GM12878 (cell line): ENCODE data around the gene COL16A1. TPM values are rescaled to one million over a fixed set of nuclear protein-coding genes. Genes with fewer than 3 reads are reported as not detected.

Source experiments
- ATAC-seq: fragments of 200-7000 bp; cut with Tn5 transposase; 3 replicates; pipeline ENCODE4 v1.9.1; 2020; ENCODE audit warnings: mild to moderate bottlenecking, moderate library complexity
- BruUV-seq: library from RNA; stranded (reverse); fragments of 400-500 nt; replicated peaks from 2 replicates; lab custom pipeline; 2021; lab: Mats Ljungman, UMichigan
- CTCF ChIA-PET: fragments of 300-600 bp; sonication (Branson Sonifier 250); formaldehyde crosslinking; extraction: SDS; loops from one replicate; lab custom pipeline; 2021; ENCODE audit warnings: inconsistent platforms; lab: Yijun Ruan, JAX
- POLR2A ChIA-PET: fragments of 350-600 bp; formaldehyde crosslinking; extraction: SDS; loops from one replicate; lab custom pipeline; 2021; ENCODE audit warnings: inconsistent platforms; lab: Charles Lee
- RAD21 ChIA-PET: fragments of 300-600 bp; sonication (Branson Sonifier 250); formaldehyde crosslinking; loops from one replicate; lab custom pipeline; 2023; ENCODE audit warnings: antibody characterized with exemption; ENCODE audit not compliant: unreplicated experiment; lab: Charles Lee
- SMC1A ChIA-PET: fragments of 300-600 bp; sonication (Branson Sonifier 250); formaldehyde crosslinking; loops from one replicate; lab custom pipeline; 2023; ENCODE audit not compliant: unreplicated experiment, uncharacterized antibody; lab: Charles Lee
- DNase-seq: peaks from one replicate; pipeline ENCODE4 v3.0.0-alpha.2; 2011; ENCODE audit warnings: low read depth, low spot score
- FAIRE-seq: peaks from 3 replicates; lab custom pipeline; 2011; peaks lifted over from hg19 to GRCh38; lab: Jason Lieb, UNC
- H2AFZ ChIP-seq: 2 replicates; pipeline ENCODE4 v1.6.0; 2011; ENCODE audit warnings: low read depth, low read length, control low read depth; ENCODE audit not compliant: control insufficient read depth
- H3K27ac ChIP-seq: 2 replicates; pipeline ENCODE4 v1.5.1; 2011; ENCODE audit warnings: control low read depth; ENCODE audit not compliant: control insufficient read depth, insufficient read depth
- H3K27me3 ChIP-seq, 2 experiments: replicated peaks in 1 of 2; 2 replicates each; pipeline versions ENCODE4 v1.6.0 to v1.6.1; 2011; ENCODE audit warnings: low read length in 1 of 2; ENCODE audit not compliant: control insufficient read depth in 2 of 2, insufficient read depth in 2 of 2
- H3K36me3 ChIP-seq, 2 experiments: 2 replicates each; pipeline ENCODE4 v1.5.1; 2011; ENCODE audit warnings: low read length in 1 of 2; ENCODE audit not compliant: control insufficient read depth in 2 of 2, insufficient read depth in 2 of 2
- H3K4me1 ChIP-seq: 2 replicates; pipeline ENCODE4 v1.6.1; 2011; ENCODE audit warnings: mild to moderate bottlenecking, low read length, moderate library complexity, mixed read lengths; ENCODE audit not compliant: control insufficient read depth, insufficient read depth
- H3K4me2 ChIP-seq: 2 replicates; pipeline ENCODE4 v1.6.0; 2011; ENCODE audit warnings: control low read depth; ENCODE audit not compliant: control insufficient read depth, insufficient read depth
- H3K4me3 ChIP-seq: fragments of 200-600 bp; sonication (generic); 2 replicates; pipeline ENCODE4 v1.5.1; 2016
- H3K79me2 ChIP-seq: 2 replicates; pipeline ENCODE4 v1.6.0; 2011; ENCODE audit warnings: low read length; ENCODE audit not compliant: control insufficient read depth, insufficient read depth
- H3K9ac ChIP-seq: 2 replicates; pipeline ENCODE4 v1.8.0; 2011; ENCODE audit warnings: low read length, control low read depth, mixed read lengths; ENCODE audit not compliant: control insufficient read depth, insufficient read depth
- H3K9me3 ChIP-seq: replicated peaks from 3 replicates; pipeline ENCODE4 v1.5.1; 2011; ENCODE audit warnings: mild to moderate bottlenecking, low read length; ENCODE audit not compliant: control insufficient read depth, insufficient read depth
- H4K20me1 ChIP-seq: 2 replicates; pipeline ENCODE4 v1.6.0; 2011; ENCODE audit not compliant: control insufficient read depth, insufficient read depth
- BACH1 ChIP-seq: fragments of 450-650 bp; IDR thresholded peaks from 2 replicates; pipeline ENCODE4 v1.6.1; 2017; ENCODE audit warnings: mild to moderate bottlenecking, borderline replicate concordance
- EP300 ChIP-seq, 2 experiments: fragments of 150-350 bp in 1 of 2; IDR thresholded peaks; 2 replicates each; pipeline ENCODE4 v1.6.1; 2011 to 2012; ENCODE audit warnings: low read depth in 2 of 2, low read length in 2 of 2, borderline replicate concordance in 1 of 2, improper control_type of control experiment in 1 of 2, inconsistent platforms in 1 of 2; ENCODE audit not compliant: control insufficient read depth in 1 of 2
- NFYB ChIP-seq: IDR thresholded peaks from 2 replicates; pipeline ENCODE4 v1.6.1; 2011; ENCODE audit warnings: low read depth, mild to moderate bottlenecking, low read length, improper control_type of control experiment, moderate library complexity; ENCODE audit not compliant: insufficient read depth
- NR2F1 ChIP-seq: fragments of 450-650 bp; conservative IDR thresholded peaks from 2 replicates; pipeline ENCODE4 v1.6.1; 2017; ENCODE audit warnings: mild to moderate bottlenecking
- SIN3A ChIP-seq: IDR thresholded peaks from 2 replicates; pipeline ENCODE4 v1.6.1; 2012; ENCODE audit warnings: low read depth, low read length, improper control_type of control experiment
- SRF ChIP-seq, 2 experiments: IDR thresholded peaks; 2 replicates each; pipeline ENCODE4 v1.6.1; 2011; ENCODE audit warnings: low read depth in 2 of 2, low read length in 2 of 2, mild to moderate bottlenecking in 1 of 2, moderate library complexity in 1 of 2
- TCF3 ChIP-seq: IDR thresholded peaks from 2 replicates; pipeline ENCODE4 v1.6.1; 2012; ENCODE audit warnings: low read depth, mild to moderate bottlenecking, low read length, borderline replicate concordance; ENCODE audit not compliant: insufficient read depth
- ZNF24 ChIP-seq: fragments of 450-650 bp; IDR thresholded peaks from 2 replicates; pipeline ENCODE4 v1.6.1; 2017; ENCODE audit warnings: antibody characterized with exemption, mild to moderate bottlenecking
- ZNF274 ChIP-seq: IDR thresholded peaks from one replicate; pipeline ENCODE4 v1.8.0; 2011; ENCODE audit not compliant: insufficient read length, insufficient read depth
- ZNF384 ChIP-seq: IDR thresholded peaks from 2 replicates; pipeline ENCODE4 v1.6.1; 2012; ENCODE audit warnings: low read depth, mild to moderate bottlenecking, low read length, improper control_type of control experiment, borderline replicate concordance
- ZNF622 ChIP-seq: fragments of 450-650 bp; IDR thresholded peaks from 2 replicates; pipeline ENCODE4 v1.6.1; 2017; ENCODE audit warnings: mild to moderate bottlenecking, inconsistent platforms
- ZZZ3 ChIP-seq: IDR thresholded peaks from 2 replicates; pipeline ENCODE4 v1.6.1; 2011; ENCODE audit warnings: low read depth; ENCODE audit not compliant: control insufficient read depth, insufficient read length
- WGBS: methylation state at CpG from one replicate; pipeline ENCODE4 v1.1.6; 2016; ENCODE audit warnings: low lambda C conversion rate; ENCODE audit not compliant: insufficient replicate concordance, insufficient coverage; ENCODE audit errors: missing lambda C conversion rate; 5-methylcytosine and 5-hydroxymethylcytosine counted together
- in situ Hi-C: fragments of 300-500 bp; cut with MboI; formaldehyde crosslinking; loops from 9 replicates; pipeline ENCODE4 v1.14.3; 2018; ENCODE audit warnings: mixed read lengths
- intact Hi-C: fragments of 100-400 bp; cut with micrococcal nuclease; formaldehyde crosslinking; loops from one replicate; pipeline ENCODE4 v1.14.2; 2022; ENCODE audit not compliant: unreplicated experiment
- polyA plus RNA-seq, 11 experiments: library from polyadenylated mRNA; depleted of rRNA in 4 of 11; unstranded in 6 of 11; stranded (reverse) in 5 of 11; fragments of >200 nt; fragmentation: Nextera tagmentation in 4 of 11; fragmentation: Illumina TruSeq in 1 of 11; extraction: Ambion mirVana in 4 of 11; extraction: Trizol in 1 of 11; gene quantifications; 1 replicate in 1 of 11; 2 replicates in 10 of 11; pipeline versions ENCODE4 v1.2.1 to v1.2.3, GENCODE V29; 2011 to 2016; ENCODE audit warnings: inconsistent platforms in 2 of 11, missing spikeins in 2 of 11, low read depth in 1 of 11
- total RNA-seq, 4 experiments: library from RNA; depleted of rRNA in 3 of 4; stranded (reverse); fragments of >200 nt in 3 of 4; fragmentation: Illumina TruSeq in 1 of 4; extraction: Trizol in 1 of 4; gene quantifications; 2 replicates each; pipeline versions ENCODE4 v1.2.1 to v1.2.3, GENCODE V29; 2013 to 2021
- TF ChIP-seq, protein P1 (sequence below): fragments of 450-650 bp; IDR thresholded peaks from 2 replicates; pipeline ENCODE4 v1.6.1; 2016; ENCODE audit warnings: mild to moderate bottlenecking
- TF ChIP-seq, protein P2 (sequence below): fragments of 450-650 bp; IDR thresholded peaks from 2 replicates; pipeline ENCODE4 v1.6.1; 2016; ENCODE audit warnings: mild to moderate bottlenecking
- TF ChIP-seq, protein P3 (sequence below): fragments of 450-650 bp; conservative IDR thresholded peaks from 2 replicates; pipeline ENCODE4 v1.6.1; 2017; ENCODE audit warnings: mild to moderate bottlenecking, moderate library complexity
- TF ChIP-seq, protein P4 (sequence below), 3 experiments: IDR thresholded peaks in 2 of 3; conservative IDR thresholded peaks in 1 of 3; 2 replicates each; pipeline ENCODE4 v1.5.1; 2011; ENCODE audit warnings: low read depth in 3 of 3, low read length in 3 of 3, mild to moderate bottlenecking in 3 of 3, control low read depth in 2 of 3, moderate library complexity in 2 of 3, inconsistent platforms in 1 of 3, mixed read lengths in 1 of 3; ENCODE audit not compliant: control insufficient read depth in 2 of 3, insufficient read depth in 1 of 3; ENCODE audit errors: extremely low read depth in 1 of 3

Gene COL16A1
- total and polyA plus RNA-seq, 10 of the 15 experiments (the other 5 are each of a cell fraction or from before 2014, with no cell fraction given): 0.02 to 3.7 (median 0.59) TPM

DNA sequence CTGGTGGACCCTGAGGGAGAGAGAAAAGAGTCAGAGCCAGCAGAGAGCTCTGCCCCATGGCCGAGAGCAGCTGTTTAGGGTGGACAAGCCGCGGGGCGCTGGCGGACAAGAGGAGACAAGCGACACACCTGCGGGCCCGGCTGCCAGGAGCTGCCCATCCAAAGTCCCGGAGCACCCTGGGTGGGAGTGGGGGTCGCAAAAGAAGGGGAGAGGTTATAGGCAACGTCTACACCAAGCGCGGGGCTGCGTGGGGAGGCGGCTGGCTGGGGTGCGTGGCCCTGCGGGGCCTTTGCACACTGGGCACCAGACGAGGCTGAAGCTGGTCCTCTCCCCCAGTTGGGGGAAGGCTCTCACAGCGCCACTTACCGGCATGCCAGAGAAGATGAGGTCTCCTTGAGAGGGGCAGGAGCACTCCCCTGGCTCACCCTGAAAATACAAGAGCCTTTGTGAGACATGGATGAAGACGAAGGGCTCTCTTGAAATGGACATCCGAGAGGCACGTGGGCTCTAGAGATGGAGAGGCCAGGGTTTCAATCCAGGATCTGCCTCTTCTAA, 24.1 kb downstream of the COL16A1 start:
- Histone ChIP-seq H3K4me1 (no peaks in the 10 kb centered on the region), H4K20me1 (no peaks in the 10 kb centered on the region), H3K4me3 (no peak overlapping the region), H3K36me3 (no peaks in the 10 kb centered on the region), H3K27ac (no peak overlapping the region), H3K4me2 (no peak overlapping the region), H2AFZ (no peak overlapping the region), H3K9me3 (no peaks in the 10 kb centered on the region), H3K9ac (no peak overlapping the region), H3K79me2 (no peaks in the 10 kb centered on the region), H3K27me3 (peaks cover under 1% of the 10 kb centered on the region in 2 experiments; a peak in 3 of 4 replicates)
- no peak for ATAC-seq
- ChIA-PET CTCF (interaction anchor here (0.6 to 2.8 kb wide), 4 partner anchors 36 to 109 kb away, joined by 3 to 12 read pairs (median 8); no protein-coding TSS in a partner anchor), POLR2A (no interaction called here), RAD21 (interaction anchor here (1.5 kb wide), 1 partner anchor 25 kb away, joined by 4 read pairs; no protein-coding TSS in a partner anchor), SMC1A (interaction anchor here (1.0 to 1.2 kb wide), 2 partner anchors 25 to 29 kb away, joined by 3 to 4 read pairs; no protein-coding TSS in a partner anchor)
- FAIRE-seq: no peak
- in situ Hi-C loops (no loop called here), intact Hi-C loops (no loop called here)
- 49% methylated on average over 23 of the region's 23 CpGs for WGBS
- no TSS peak for BruUV-seq
- DNase-seq: no peak
- TF ChIP-seq ZNF384 (no peak), NR2F1 (no peak), EP300 (IDR thresholded peaks at IDR 0.05; ENCODE audit: borderline replicate concordance in 1 of 2, control insufficient read depth in 1 of 2, low read depth in 2 of 2, low read length in 2 of 2) (no peak), ZNF24 (no peak), SRF (IDR thresholded peaks at IDR 0.05; ENCODE audit: low read depth in 2 of 2, low read length in 2 of 2) (no peak), BACH1 (no peak), NFYB (no peak), ZZZ3 (no peak), SIN3A (no peak), TCF3 (no peak), ZNF622 (no peak), ZNF274 (no peak)
- TF ChIP-seq, protein P1, sequence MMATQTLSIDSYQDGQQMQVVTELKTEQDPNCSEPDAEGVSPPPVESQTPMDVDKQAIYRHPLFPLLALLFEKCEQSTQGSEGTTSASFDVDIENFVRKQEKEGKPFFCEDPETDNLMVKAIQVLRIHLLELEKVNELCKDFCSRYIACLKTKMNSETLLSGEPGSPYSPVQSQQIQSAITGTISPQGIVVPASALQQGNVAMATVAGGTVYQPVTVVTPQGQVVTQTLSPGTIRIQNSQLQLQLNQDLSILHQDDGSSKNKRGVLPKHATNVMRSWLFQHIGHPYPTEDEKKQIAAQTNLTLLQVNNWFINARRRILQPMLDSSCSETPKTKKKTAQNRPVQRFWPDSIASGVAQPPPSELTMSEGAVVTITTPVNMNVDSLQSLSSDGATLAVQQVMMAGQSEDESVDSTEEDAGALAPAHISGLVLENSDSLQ: no peak
- TF ChIP-seq, protein P2, sequence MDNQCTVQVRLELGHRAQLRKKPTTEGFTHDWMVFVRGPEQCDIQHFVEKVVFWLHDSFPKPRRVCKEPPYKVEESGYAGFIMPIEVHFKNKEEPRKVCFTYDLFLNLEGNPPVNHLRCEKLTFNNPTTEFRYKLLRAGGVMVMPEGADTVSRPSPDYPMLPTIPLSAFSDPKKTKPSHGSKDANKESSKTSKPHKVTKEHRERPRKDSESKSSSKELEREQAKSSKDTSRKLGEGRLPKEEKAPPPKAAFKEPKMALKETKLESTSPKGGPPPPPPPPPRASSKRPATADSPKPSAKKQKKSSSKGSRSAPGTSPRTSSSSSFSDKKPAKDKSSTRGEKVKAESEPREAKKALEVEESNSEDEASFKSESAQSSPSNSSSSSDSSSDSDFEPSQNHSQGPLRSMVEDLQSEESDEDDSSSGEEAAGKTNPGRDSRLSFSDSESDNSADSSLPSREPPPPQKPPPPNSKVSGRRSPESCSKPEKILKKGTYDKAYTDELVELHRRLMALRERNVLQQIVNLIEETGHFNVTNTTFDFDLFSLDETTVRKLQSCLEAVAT: no peak
- TF ChIP-seq, protein P3, sequence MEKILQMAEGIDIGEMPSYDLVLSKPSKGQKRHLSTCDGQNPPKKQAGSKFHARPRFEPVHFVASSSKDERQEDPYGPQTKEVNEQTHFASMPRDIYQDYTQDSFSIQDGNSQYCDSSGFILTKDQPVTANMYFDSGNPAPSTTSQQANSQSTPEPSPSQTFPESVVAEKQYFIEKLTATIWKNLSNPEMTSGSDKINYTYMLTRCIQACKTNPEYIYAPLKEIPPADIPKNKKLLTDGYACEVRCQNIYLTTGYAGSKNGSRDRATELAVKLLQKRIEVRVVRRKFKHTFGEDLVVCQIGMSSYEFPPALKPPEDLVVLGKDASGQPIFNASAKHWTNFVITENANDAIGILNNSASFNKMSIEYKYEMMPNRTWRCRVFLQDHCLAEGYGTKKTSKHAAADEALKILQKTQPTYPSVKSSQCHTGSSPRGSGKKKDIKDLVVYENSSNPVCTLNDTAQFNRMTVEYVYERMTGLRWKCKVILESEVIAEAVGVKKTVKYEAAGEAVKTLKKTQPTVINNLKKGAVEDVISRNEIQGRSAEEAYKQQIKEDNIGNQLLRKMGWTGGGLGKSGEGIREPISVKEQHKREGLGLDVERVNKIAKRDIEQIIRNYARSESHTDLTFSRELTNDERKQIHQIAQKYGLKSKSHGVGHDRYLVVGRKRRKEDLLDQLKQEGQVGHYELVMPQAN: no peak
- TF ChIP-seq, protein P4, sequence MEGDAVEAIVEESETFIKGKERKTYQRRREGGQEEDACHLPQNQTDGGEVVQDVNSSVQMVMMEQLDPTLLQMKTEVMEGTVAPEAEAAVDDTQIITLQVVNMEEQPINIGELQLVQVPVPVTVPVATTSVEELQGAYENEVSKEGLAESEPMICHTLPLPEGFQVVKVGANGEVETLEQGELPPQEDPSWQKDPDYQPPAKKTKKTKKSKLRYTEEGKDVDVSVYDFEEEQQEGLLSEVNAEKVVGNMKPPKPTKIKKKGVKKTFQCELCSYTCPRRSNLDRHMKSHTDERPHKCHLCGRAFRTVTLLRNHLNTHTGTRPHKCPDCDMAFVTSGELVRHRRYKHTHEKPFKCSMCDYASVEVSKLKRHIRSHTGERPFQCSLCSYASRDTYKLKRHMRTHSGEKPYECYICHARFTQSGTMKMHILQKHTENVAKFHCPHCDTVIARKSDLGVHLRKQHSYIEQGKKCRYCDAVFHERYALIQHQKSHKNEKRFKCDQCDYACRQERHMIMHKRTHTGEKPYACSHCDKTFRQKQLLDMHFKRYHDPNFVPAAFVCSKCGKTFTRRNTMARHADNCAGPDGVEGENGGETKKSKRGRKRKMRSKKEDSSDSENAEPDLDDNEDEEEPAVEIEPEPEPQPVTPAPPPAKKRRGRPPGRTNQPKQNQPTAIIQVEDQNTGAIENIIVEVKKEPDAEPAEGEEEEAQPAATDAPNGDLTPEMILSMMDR (IDR thresholded peaks at IDR 0.05 in 2 of 3, conservative IDR thresholded peaks at IDR 0.05 in 1 of 3; ENCODE audit: control insufficient read depth in 2 of 3, extremely low read depth in 1 of 3, insufficient read depth in 1 of 3, low read depth in 3 of 3, low read length in 3 of 3): no peak
